Activated T-cell treated with anti-CD3 and anti-CD28 coated beads for 4 hours (primary cell): ENCODE results near the gene COP1.
"Not testable (repeated sequence)": the region's sequence is repeated elsewhere in the genome, so short reads cannot be mapped to it uniquely, and the experiment has no call there.

Experiments used
- DNase-seq: peaks from one replicate; pipeline ENCODE4 v3.0.0-alpha.2; 2020

The COP1 gene

GRCh38 chr1:176118985-176119384, 88.1 kb downstream of the COP1 start:
- no peak for DNase-seq

- DNase-seq, result no peak
Measured at GRCh38 chr1:176111835-176112234, 95.3 kb downstream of the COP1 start.

- DNase-seq, result no peak
Measured at GRCh38 chr1:176110203-176110602, 96.9 kb downstream of the COP1 start.

- no peak for DNase-seq
Measured at GRCh38 chr1:176102768-176103350, 104.2 kb downstream of the COP1 start.

GRCh38 chr1:176101951-176102642, 105.0 kb downstream of the COP1 start:
- DNase-seq, result no peak

- DNase-seq, result no peak
Measured at GRCh38 chr1:176098560-176098959, 108.5 kb downstream of the COP1 start.

GRCh38 chr1:176096015-176096414, 111.1 kb downstream of the COP1 start:
- no peak for DNase-seq

- no peak for DNase-seq
Measured at GRCh38 chr1:176090766-176091165, 116.3 kb downstream of the COP1 start.

GRCh38 chr1:176087746-176088145, 119.3 kb downstream of the COP1 start:
- DNase-seq, result not testable (repeated sequence)

GRCh38 chr1:176073524-176074157, 133.4 kb downstream of the COP1 start:
- peak; percentile 5 for DNase-seq

- DNase-seq, result no peak
Measured at GRCh38 chr1:176068901-176069300, 138.2 kb downstream of the COP1 start.

GRCh38 chr1:176068256-176068655, 138.8 kb downstream of the COP1 start:
- DNase-seq, result no peak

GRCh38 chr1:176066709-176067108, 140.4 kb downstream of the COP1 start:
- DNase-seq, result no peak

- DNase-seq, result no peak
Measured at GRCh38 chr1:176058686-176059085, 148.4 kb downstream of the COP1 start.

- no peak for DNase-seq
Measured at GRCh38 chr1:176056312-176056711, 150.8 kb downstream of the COP1 start.

GRCh38 chr1:176055398-176055797, 151.7 kb downstream of the COP1 start:
- DNase-seq, result no peak

GRCh38 chr1:176051902-176052518, 155.1 kb downstream of the COP1 start:
- no peak for DNase-seq

- no peak for DNase-seq
Measured at GRCh38 chr1:176051402-176051801, 155.7 kb downstream of the COP1 start.

GRCh38 chr1:176049582-176049981, 157.5 kb downstream of the COP1 start:
- no peak for DNase-seq

GRCh38 chr1:176046926-176047325, 160.2 kb downstream of the COP1 start:
- DNase-seq, result no peak

GRCh38 chr1:176043537-176043936, 163.5 kb downstream of the COP1 start:
- DNase-seq, result no peak

GRCh38 chr1:176033881-176034280, 173.2 kb downstream of the COP1 start:
- DNase-seq, result no peak

GRCh38 chr1:176033474-176033873, 173.6 kb downstream of the COP1 start:
- no peak for DNase-seq
